ENCODE data around the gene CNTLN. TPM values are rescaled to one million over a fixed set of nuclear protein-coding genes. Genes with fewer than 3 reads are reported as not detected.
A peak's percentile ranks its signal among the peaks of the same experiment; 100 is the strongest.

The CNTLN gene
- total RNA-seq (6.4 TPM), polyA plus RNA-seq (2.9 TPM)
- long read RNA-seq, donor 1, full-length matches to known transcripts, result 1 of 1 reads
- long read RNA-seq, donor 1, partial matches to known transcripts, result 0 of 1 reads
- long read RNA-seq, donor 1, other reads (novel, unspliced or antisense), result 0 of 1 reads
- long read RNA-seq, donor 2, result 0 reads
- long read RNA-seq, donor 3, result 0 reads
- long read RNA-seq, donor 4, result 0 reads
- long read RNA-seq, donor 5, result 0 reads
- long read RNA-seq, donor 6, partial matches to known transcripts, result 0 of 1 reads
- long read RNA-seq, donor 6, other reads (novel, unspliced or antisense), result 0 of 1 reads
- long read RNA-seq, donor 7, full-length matches to known transcripts, result 1 of 1 reads
- long read RNA-seq, donor 7, partial matches to known transcripts, result 0 of 1 reads
- long read RNA-seq, donor 7, other reads (novel, unspliced or antisense), result 0 of 1 reads
- long read RNA-seq, donor 8, full-length matches to known transcripts, result 2 of 2 reads
- long read RNA-seq, donor 8, partial matches to known transcripts, result 0 of 2 reads
- long read RNA-seq, donor 8, other reads (novel, unspliced or antisense), result 0 of 2 reads
- long read RNA-seq, donor 9, result 0 reads
- long read RNA-seq, donor 10, full-length matches to known transcripts, result 1 of 1 reads
- long read RNA-seq, donor 10, partial matches to known transcripts, result 0 of 1 reads
- long read RNA-seq, donor 10, other reads (novel, unspliced or antisense), result 0 of 1 reads

- DNase-seq (ENCODE audit: low read depth in 6 of 9, low spot score in 9 of 9), result peak in 7 of 9 donors; percentile 31 to 71 (median 50)
These were observed at the start of gene CNTLN for GRCh38 chr9:17134396-17135294. Gene CNTLN (plus strand): TSS chr9:17135040. CDS start chr9:17135066, 26 bp downstream.

GRCh38 chr9:17088566-17088965, 46.3 kb upstream of the CNTLN start:
- no peaks in the 10 kb centered on the region for H3K36me3 ChIP-seq (ENCODE audit: control insufficient read depth in 2 of 2, insufficient read depth in 2 of 2, low read length in 1 of 2)
- WGBS, result 95% methylated on average over 5 of the region's 5 CpGs
- no peaks in the 10 kb centered on the region for H3K9me3 ChIP-seq (ENCODE audit: control insufficient read depth in 2 of 2, insufficient read depth in 1 of 2, low read length in 1 of 2)

More at GRCh38 chr9:17134396-17135294, at the start of gene CNTLN:
- WGBS, result 8% methylated on average over 61 of the region's 61 CpGs
- H3K4me1 ChIP-seq (ENCODE audit: control insufficient read depth in 2 of 2, insufficient read depth in 2 of 2, low read length in 2 of 2), result peaks cover 6 to 11% of the 10 kb centered on the region in 2 donors
- H3K9me3 ChIP-seq (ENCODE audit: control insufficient read depth in 2 of 2, insufficient read depth in 1 of 2, low read length in 1 of 2), result peaks cover 0 to 4% of the 10 kb centered on the region in 2 donors
- H3K36me3 ChIP-seq (ENCODE audit: control insufficient read depth in 2 of 2, insufficient read depth in 2 of 2, low read length in 1 of 2), result no peaks in the 10 kb centered on the region
- peak within 1 kb of the TSS; percentile 45 to 72 for H3K27ac ChIP-seq (ENCODE audit: low read depth in 1 of 2, low read length in 1 of 2)
- H3K27me3 ChIP-seq (ENCODE audit: control insufficient read depth in 2 of 2, insufficient read depth in 1 of 2, low read length in 1 of 2), result peaks cover 0 to 3% of the 10 kb centered on the region in 2 donors
- H3K4me3 ChIP-seq (ENCODE audit: low read length in 2 of 2), result peak within 1 kb of the TSS; percentile 67 to 70

GRCh38 chr9:17090041-17090440, 44.8 kb upstream of the CNTLN start:
- WGBS, result 96% methylated on average over 1 of the region's 1 CpG

More at GRCh38 chr9:17088566-17088965, 46.3 kb upstream of the CNTLN start:
- Histone ChIP-seq H3K27ac (ENCODE audit: low read depth in 1 of 2, low read length in 1 of 2) (no peak overlapping the region), H3K27me3 (ENCODE audit: control insufficient read depth in 2 of 2, insufficient read depth in 1 of 2, low read length in 1 of 2) (no peaks in the 10 kb centered on the region), H3K4me1 (ENCODE audit: control insufficient read depth in 2 of 2, insufficient read depth in 2 of 2, low read length in 2 of 2) (no peaks in the 10 kb centered on the region), H3K4me3 (ENCODE audit: low read length in 2 of 2) (no peak overlapping the region)
- no peak for DNase-seq (ENCODE audit: low read depth in 6 of 9, low spot score in 9 of 9)

GRCh38 chr9:17116400-17116837, 18.4 kb upstream of the CNTLN start:
- no peak overlapping the region for H3K4me3 ChIP-seq (ENCODE audit: low read length in 2 of 2)
- peak in 2 of 9 donors; percentile 10 to 23 for DNase-seq (ENCODE audit: low read depth in 6 of 9, low spot score in 9 of 9)
- H3K36me3 ChIP-seq (ENCODE audit: control insufficient read depth in 2 of 2, insufficient read depth in 2 of 2, low read length in 1 of 2), result no peaks in the 10 kb centered on the region
- H3K27ac ChIP-seq (ENCODE audit: low read depth in 1 of 2, low read length in 1 of 2), result no peak overlapping the region
- H3K9me3 ChIP-seq (ENCODE audit: control insufficient read depth in 2 of 2, insufficient read depth in 1 of 2, low read length in 1 of 2), result no peaks in the 10 kb centered on the region
- no peaks in the 10 kb centered on the region for H3K4me1 ChIP-seq (ENCODE audit: control insufficient read depth in 2 of 2, insufficient read depth in 2 of 2, low read length in 2 of 2)
- WGBS, result 52% methylated on average over 4 of the region's 4 CpGs
- no peaks in the 10 kb centered on the region for H3K27me3 ChIP-seq (ENCODE audit: control insufficient read depth in 2 of 2, insufficient read depth in 1 of 2, low read length in 1 of 2)

More at GRCh38 chr9:17090041-17090440, 44.8 kb upstream of the CNTLN start:
- no peak for DNase-seq (ENCODE audit: low read depth in 6 of 9, low spot score in 9 of 9)
- no peaks in the 10 kb centered on the region for H3K9me3 ChIP-seq (ENCODE audit: control insufficient read depth in 2 of 2, insufficient read depth in 1 of 2, low read length in 1 of 2)
- H3K27ac ChIP-seq (ENCODE audit: low read depth in 1 of 2, low read length in 1 of 2), result no peak overlapping the region
- no peaks in the 10 kb centered on the region for H3K36me3 ChIP-seq (ENCODE audit: control insufficient read depth in 2 of 2, insufficient read depth in 2 of 2, low read length in 1 of 2)
- H3K4me1 ChIP-seq (ENCODE audit: control insufficient read depth in 2 of 2, insufficient read depth in 2 of 2, low read length in 2 of 2), result no peaks in the 10 kb centered on the region
- H3K4me3 ChIP-seq (ENCODE audit: low read length in 2 of 2), result no peak overlapping the region
- H3K27me3 ChIP-seq (ENCODE audit: control insufficient read depth in 2 of 2, insufficient read depth in 1 of 2, low read length in 1 of 2), result no peaks in the 10 kb centered on the region

GRCh38 chr9:17117372-17117771, 17.5 kb upstream of the CNTLN start:
- Histone ChIP-seq H3K4me3 (ENCODE audit: low read length in 2 of 2) (no peak overlapping the region), H3K9me3 (ENCODE audit: control insufficient read depth in 2 of 2, insufficient read depth in 1 of 2, low read length in 1 of 2) (no peaks in the 10 kb centered on the region), H3K27me3 (ENCODE audit: control insufficient read depth in 2 of 2, insufficient read depth in 1 of 2, low read length in 1 of 2) (no peaks in the 10 kb centered on the region), H3K36me3 (ENCODE audit: control insufficient read depth in 2 of 2, insufficient read depth in 2 of 2, low read length in 1 of 2) (no peaks in the 10 kb centered on the region), H3K27ac (ENCODE audit: low read depth in 1 of 2, low read length in 1 of 2) (no peak overlapping the region), H3K4me1 (ENCODE audit: control insufficient read depth in 2 of 2, insufficient read depth in 2 of 2, low read length in 2 of 2) (no peaks in the 10 kb centered on the region)
- WGBS, result 90% methylated on average over 3 of the region's 3 CpGs
- no peak for DNase-seq (ENCODE audit: low read depth in 6 of 9, low spot score in 9 of 9)

- Histone ChIP-seq H3K9me3 (ENCODE audit: control insufficient read depth in 2 of 2, insufficient read depth in 1 of 2, low read length in 1 of 2) (no peaks in the 10 kb centered on the region), H3K27me3 (ENCODE audit: control insufficient read depth in 2 of 2, insufficient read depth in 1 of 2, low read length in 1 of 2) (no peaks in the 10 kb centered on the region), H3K4me1 (ENCODE audit: control insufficient read depth in 2 of 2, insufficient read depth in 2 of 2, low read length in 2 of 2) (no peaks in the 10 kb centered on the region), H3K36me3 (ENCODE audit: control insufficient read depth in 2 of 2, insufficient read depth in 2 of 2, low read length in 1 of 2) (no peaks in the 10 kb centered on the region), H3K27ac (ENCODE audit: low read depth in 1 of 2, low read length in 1 of 2) (no peak overlapping the region), H3K4me3 (ENCODE audit: low read length in 2 of 2) (no peak overlapping the region)
- DNase-seq (ENCODE audit: low read depth in 6 of 9, low spot score in 9 of 9), result no peak
- 94% methylated on average over 1 of the region's 1 CpG for WGBS
These were observed 14.6 kb upstream of the CNTLN start for GRCh38 chr9:17120203-17120602.

- DNase-seq (ENCODE audit: low read depth in 6 of 9, low spot score in 9 of 9), result no peak
- H3K9me3 ChIP-seq (ENCODE audit: control insufficient read depth in 2 of 2, insufficient read depth in 1 of 2, low read length in 1 of 2), result no peaks in the 10 kb centered on the region
- no peak overlapping the region for H3K27ac ChIP-seq (ENCODE audit: low read depth in 1 of 2, low read length in 1 of 2)
- no peaks in the 10 kb centered on the region for H3K27me3 ChIP-seq (ENCODE audit: control insufficient read depth in 2 of 2, insufficient read depth in 1 of 2, low read length in 1 of 2)
- H3K4me3 ChIP-seq (ENCODE audit: low read length in 2 of 2), result no peak overlapping the region
- no peaks in the 10 kb centered on the region for H3K4me1 ChIP-seq (ENCODE audit: control insufficient read depth in 2 of 2, insufficient read depth in 2 of 2, low read length in 2 of 2)
- 95% methylated on average over 2 of the region's 2 CpGs for WGBS
- H3K36me3 ChIP-seq (ENCODE audit: control insufficient read depth in 2 of 2, insufficient read depth in 2 of 2, low read length in 1 of 2), result no peaks in the 10 kb centered on the region
These were observed 13.6 kb upstream of the CNTLN start for GRCh38 chr9:17121264-17121663.

GRCh38 chr9:17130291-17130690, 4.5 kb upstream of the CNTLN start:
- no peak for DNase-seq (ENCODE audit: low read depth in 6 of 9, low spot score in 9 of 9)
- Histone ChIP-seq H3K27me3 (ENCODE audit: control insufficient read depth in 2 of 2, insufficient read depth in 1 of 2, low read length in 1 of 2) (peaks cover 0 to 3% of the 10 kb centered on the region in 2 donors), H3K27ac (ENCODE audit: low read depth in 1 of 2, low read length in 1 of 2) (no peak overlapping the region), H3K9me3 (ENCODE audit: control insufficient read depth in 2 of 2, insufficient read depth in 1 of 2, low read length in 1 of 2) (peaks cover 0 to 4% of the 10 kb centered on the region in 2 donors), H3K4me1 (ENCODE audit: control insufficient read depth in 2 of 2, insufficient read depth in 2 of 2, low read length in 2 of 2) (peaks cover 6 to 11% of the 10 kb centered on the region in 2 donors), H3K4me3 (ENCODE audit: low read length in 2 of 2) (no peak overlapping the region), H3K36me3 (ENCODE audit: control insufficient read depth in 2 of 2, insufficient read depth in 2 of 2, low read length in 1 of 2) (no peaks in the 10 kb centered on the region)
- 94% methylated on average over 4 of the region's 4 CpGs for WGBS

All from thymus (tissue), 14 donors.